K562 (cell line): Measurements from ENCODE around the gene PSMC6. TPM values are rescaled to one million over a fixed set of nuclear protein-coding genes. Genes with fewer than 3 reads are reported as not detected.

ENCODE experiments used
- CHD1 ChIP-seq: fragments of 200-600 bp; sonication (generic); IDR thresholded peaks from one replicate; pipeline ENCODE4 v1.6.1; 2012; ENCODE audit warnings: mild to moderate bottlenecking, moderate library complexity, low read length, inconsistent platforms
- ETV6 ChIP-seq, 3 experiments: fragments of 150-350 bp in 1 of 3; sonication (generic) in 1 of 3; formaldehyde crosslinking in 1 of 3; IDR thresholded peaks; 2 replicates each; pipeline versions ENCODE4 v1.6.1 to v1.8.0; 2014 to 2022; ENCODE audit warnings: borderline replicate concordance in 2 of 3, low read depth in 2 of 3, antibody characterized with exemption in 1 of 3, low read length in 1 of 3, mild to moderate bottlenecking in 1 of 3, missing genetic modification reagents in 1 of 3
- GABPA ChIP-seq: fragments of 200-800 bp; sonication (Bioruptor generic); conservative IDR thresholded peaks from 2 replicates; pipeline ENCODE4 v1.6.1; 2016; ENCODE audit warnings: low read depth, missing genetic modification characterization, missing compliant biosample characterization
- MBD2 ChIP-seq: sonication (generic); IDR thresholded peaks from 2 replicates; pipeline ENCODE4 v1.6.1; 2016; ENCODE audit warnings: low read depth, borderline replicate concordance
- NCOA2 ChIP-seq, 2 experiments: fragments of 450-650 bp; IDR thresholded peaks; 2 replicates each; pipeline ENCODE4 v1.6.1; 2018; ENCODE audit warnings: mild to moderate bottlenecking in 2 of 2, moderate library complexity in 1 of 2; ENCODE audit not compliant: partially characterized antibody in 2 of 2
- NCOA6 ChIP-seq: fragments of 450-650 bp; IDR thresholded peaks from 2 replicates; pipeline ENCODE4 v1.6.1; 2017; ENCODE audit warnings: mild to moderate bottlenecking
- NR2F6 ChIP-seq: fragments of 450-650 bp; formaldehyde crosslinking; IDR thresholded peaks from 2 replicates; pipeline ENCODE4 v1.4.0; 2020; ENCODE audit warnings: mild to moderate bottlenecking
- NUFIP1 ChIP-seq: fragments of 450-650 bp; IDR thresholded peaks from 2 replicates; pipeline ENCODE4 v1.6.1; 2018; ENCODE audit not compliant: partially characterized antibody
- ZFX ChIP-seq: sonication (generic); formaldehyde crosslinking; IDR thresholded peaks from 2 replicates; pipeline ENCODE4 v1.8.0; 2022; ENCODE audit warnings: mild to moderate bottlenecking, missing genetic modification reagents, moderate library complexity
- ZNF140 ChIP-seq: fragments of 250-450 bp; sonication (Bioruptor Pico); IDR thresholded peaks from 2 replicates; pipeline ENCODE4 v1.8.0; 2021; ENCODE audit warnings: moderate library complexity, mild to moderate bottlenecking, inconsistent platforms
- ZNF282 ChIP-seq: sonication (generic); formaldehyde crosslinking; IDR thresholded peaks from 2 replicates; pipeline ENCODE4 v1.8.1; 2023; ENCODE audit warnings: missing genetic modification reagents
- ZNF764 ChIP-seq: fragments of 250-450 bp; sonication (Bioruptor Pico); IDR thresholded peaks from 2 replicates; pipeline ENCODE4 v1.4.0; 2020; ENCODE audit warnings: low read depth, mild to moderate bottlenecking, moderate library complexity
- polyA plus RNA-seq, 8 experiments: library from polyadenylated mRNA; depleted of rRNA in 4 of 8; stranded (reverse) in 5 of 8; unstranded in 3 of 8; fragments of >200 nt; fragmentation: Nextera tagmentation in 2 of 8; fragmentation: Illumina TruSeq in 1 of 8; extraction: Ambion mirVana in 2 of 8; extraction: Trizol in 1 of 8; gene quantifications; 2 replicates each; pipeline versions ENCODE4 v1.2.1 to v1.2.3, GENCODE V29; 2011 to 2014; ENCODE audit warnings: inconsistent platforms in 1 of 8, missing spikeins in 1 of 8
- total RNA-seq, 7 experiments: library from RNA; depleted of rRNA in 6 of 7; stranded (reverse); fragments of >200 nt in 6 of 7; fragmentation: Illumina TruSeq in 2 of 7; extraction: Trizol in 2 of 7; gene quantifications; 2 replicates each; pipeline versions ENCODE4 v1.2.1 to v1.2.3, GENCODE V29; 2011 to 2021; ENCODE audit warnings: low replicate concordance in 1 of 7
- TF ChIP-seq, protein P1 (sequence below): IDR thresholded peaks from 2 replicates; pipeline ENCODE4 v1.6.1; 2011; ENCODE audit not compliant: insufficient read length; ENCODE audit errors: extremely low read depth
- TF ChIP-seq, protein P2 (sequence below): conservative IDR thresholded peaks from 2 replicates; pipeline ENCODE4 v1.6.1; 2011; ENCODE audit warnings: low read depth, mild to moderate bottlenecking, low read length; ENCODE audit not compliant: control insufficient read depth
- TF ChIP-seq, protein P3 (sequence below): fragments of 450-650 bp; formaldehyde crosslinking; IDR thresholded peaks from 2 replicates; pipeline ENCODE4 v1.4.0; 2020; ENCODE audit warnings: mild to moderate bottlenecking, mixed read lengths
- TF ChIP-seq, protein P4 (sequence below): sonication (generic); IDR thresholded peaks from 2 replicates; pipeline ENCODE4 v1.6.1; 2016
- TF ChIP-seq, protein P5 (sequence below): fragments of 450-650 bp; IDR thresholded peaks from 2 replicates; pipeline ENCODE4 v1.7.1; 2018; ENCODE audit warnings: mild to moderate bottlenecking, low read depth; ENCODE audit not compliant: partially characterized antibody

Gene PSMC6
- total and polyA plus RNA-seq, 9 of the 15 experiments (the other 6 are each of a cell fraction or from before 2014, with no cell fraction given), result 91.4 to 224 (median 182) TPM

DNA sequence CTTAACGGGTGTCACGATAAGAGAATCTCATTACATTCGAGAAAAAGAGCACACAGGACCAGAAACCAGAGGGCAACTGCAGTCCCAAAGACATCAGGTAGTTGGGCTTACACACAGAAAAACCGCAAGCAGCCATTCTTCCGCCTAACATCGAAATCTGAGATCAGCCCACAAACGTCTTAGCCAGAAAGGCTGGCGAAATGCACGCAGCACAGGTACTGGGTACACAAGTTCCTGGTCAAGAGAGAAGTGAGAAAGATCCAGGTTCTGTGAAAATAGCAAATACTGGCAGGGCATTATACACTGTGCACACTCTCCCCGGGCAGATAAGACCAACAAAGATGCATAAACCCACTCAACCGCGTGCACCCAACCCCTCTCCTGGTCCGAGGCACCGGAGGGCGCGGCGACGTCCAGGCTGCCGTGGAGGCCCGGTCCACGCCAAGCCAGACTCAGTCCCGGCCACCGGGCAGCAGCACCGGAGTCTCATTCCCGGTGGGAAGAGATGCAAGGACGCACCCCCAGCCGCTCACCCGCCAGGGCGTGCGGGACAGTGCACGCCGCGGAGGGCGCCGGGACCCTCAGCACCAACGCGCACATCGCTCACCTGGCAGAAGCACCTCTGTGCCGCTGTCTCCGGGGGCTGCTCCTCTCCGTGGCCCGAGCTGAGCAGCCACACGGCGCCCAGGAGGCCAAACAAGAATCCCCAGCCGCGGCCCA, 12.1 kb upstream of the PSMC6 start (continued):
- TF ChIP-seq, protein P1, sequence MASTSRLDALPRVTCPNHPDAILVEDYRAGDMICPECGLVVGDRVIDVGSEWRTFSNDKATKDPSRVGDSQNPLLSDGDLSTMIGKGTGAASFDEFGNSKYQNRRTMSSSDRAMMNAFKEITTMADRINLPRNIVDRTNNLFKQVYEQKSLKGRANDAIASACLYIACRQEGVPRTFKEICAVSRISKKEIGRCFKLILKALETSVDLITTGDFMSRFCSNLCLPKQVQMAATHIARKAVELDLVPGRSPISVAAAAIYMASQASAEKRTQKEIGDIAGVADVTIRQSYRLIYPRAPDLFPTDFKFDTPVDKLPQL, result no peak
- no peak for TF ChIP-seq ZNF282 (CRISPR knock-in tag)
- no peak for TF ChIP-seq MBD2
- TF ChIP-seq, protein P2, sequence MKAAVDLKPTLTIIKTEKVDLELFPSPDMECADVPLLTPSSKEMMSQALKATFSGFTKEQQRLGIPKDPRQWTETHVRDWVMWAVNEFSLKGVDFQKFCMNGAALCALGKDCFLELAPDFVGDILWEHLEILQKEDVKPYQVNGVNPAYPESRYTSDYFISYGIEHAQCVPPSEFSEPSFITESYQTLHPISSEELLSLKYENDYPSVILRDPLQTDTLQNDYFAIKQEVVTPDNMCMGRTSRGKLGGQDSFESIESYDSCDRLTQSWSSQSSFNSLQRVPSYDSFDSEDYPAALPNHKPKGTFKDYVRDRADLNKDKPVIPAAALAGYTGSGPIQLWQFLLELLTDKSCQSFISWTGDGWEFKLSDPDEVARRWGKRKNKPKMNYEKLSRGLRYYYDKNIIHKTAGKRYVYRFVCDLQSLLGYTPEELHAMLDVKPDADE, result 0 out of 2 replicates have a peak, but pooled peaks have one; percentile 50
- no peak for TF ChIP-seq NUFIP1
- TF ChIP-seq, protein P3, sequence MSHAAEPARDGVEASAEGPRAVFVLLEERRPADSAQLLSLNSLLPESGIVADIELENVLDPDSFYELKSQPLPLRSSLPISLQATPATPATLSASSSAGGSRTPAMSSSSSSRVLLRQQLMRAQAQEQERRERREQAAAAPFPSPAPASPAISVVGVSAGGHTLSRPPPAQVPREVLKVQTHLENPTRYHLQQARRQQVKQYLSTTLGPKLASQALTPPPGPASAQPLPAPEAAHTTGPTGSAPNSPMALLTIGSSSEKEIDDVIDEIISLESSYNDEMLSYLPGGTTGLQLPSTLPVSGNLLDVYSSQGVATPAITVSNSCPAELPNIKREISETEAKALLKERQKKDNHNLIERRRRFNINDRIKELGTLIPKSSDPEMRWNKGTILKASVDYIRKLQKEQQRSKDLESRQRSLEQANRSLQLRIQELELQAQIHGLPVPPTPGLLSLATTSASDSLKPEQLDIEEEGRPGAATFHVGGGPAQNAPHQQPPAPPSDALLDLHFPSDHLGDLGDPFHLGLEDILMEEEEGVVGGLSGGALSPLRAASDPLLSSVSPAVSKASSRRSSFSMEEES (CRISPR knock-in tag), result no peak
- TF ChIP-seq GABPA (tag), result no peak
- TF ChIP-seq ZNF764 (CRISPR knock-in tag), result no peak
- TF ChIP-seq NCOA2 (IDR thresholded peaks at IDR 0.05; ENCODE audit: partially characterized antibody in 2 of 2), result no peak
- TF ChIP-seq ETV6 (IDR thresholded peaks at IDR 0.05; ENCODE audit: borderline replicate concordance in 1 of 2, low read depth in 2 of 2, low read length in 1 of 2), result no peak
- no peak for TF ChIP-seq ETV6 (CRISPR knock-in tag; IDR thresholded peaks at IDR 0.05; ENCODE audit: borderline replicate concordance)
- no peak for TF ChIP-seq ZNF140
- peak; percentile 89 for TF ChIP-seq CHD1
- peak; percentile 91; the same call in 1 of the 2 replicates for TF ChIP-seq ZFX (CRISPR knock-in tag)
- TF ChIP-seq, protein P4, sequence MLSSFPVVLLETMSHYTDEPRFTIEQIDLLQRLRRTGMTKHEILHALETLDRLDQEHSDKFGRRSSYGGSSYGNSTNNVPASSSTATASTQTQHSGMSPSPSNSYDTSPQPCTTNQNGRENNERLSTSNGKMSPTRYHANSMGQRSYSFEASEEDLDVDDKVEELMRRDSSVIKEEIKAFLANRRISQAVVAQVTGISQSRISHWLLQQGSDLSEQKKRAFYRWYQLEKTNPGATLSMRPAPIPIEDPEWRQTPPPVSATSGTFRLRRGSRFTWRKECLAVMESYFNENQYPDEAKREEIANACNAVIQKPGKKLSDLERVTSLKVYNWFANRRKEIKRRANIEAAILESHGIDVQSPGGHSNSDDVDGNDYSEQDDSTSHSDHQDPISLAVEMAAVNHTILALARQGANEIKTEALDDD, result no peak
- TF ChIP-seq, protein P5, sequence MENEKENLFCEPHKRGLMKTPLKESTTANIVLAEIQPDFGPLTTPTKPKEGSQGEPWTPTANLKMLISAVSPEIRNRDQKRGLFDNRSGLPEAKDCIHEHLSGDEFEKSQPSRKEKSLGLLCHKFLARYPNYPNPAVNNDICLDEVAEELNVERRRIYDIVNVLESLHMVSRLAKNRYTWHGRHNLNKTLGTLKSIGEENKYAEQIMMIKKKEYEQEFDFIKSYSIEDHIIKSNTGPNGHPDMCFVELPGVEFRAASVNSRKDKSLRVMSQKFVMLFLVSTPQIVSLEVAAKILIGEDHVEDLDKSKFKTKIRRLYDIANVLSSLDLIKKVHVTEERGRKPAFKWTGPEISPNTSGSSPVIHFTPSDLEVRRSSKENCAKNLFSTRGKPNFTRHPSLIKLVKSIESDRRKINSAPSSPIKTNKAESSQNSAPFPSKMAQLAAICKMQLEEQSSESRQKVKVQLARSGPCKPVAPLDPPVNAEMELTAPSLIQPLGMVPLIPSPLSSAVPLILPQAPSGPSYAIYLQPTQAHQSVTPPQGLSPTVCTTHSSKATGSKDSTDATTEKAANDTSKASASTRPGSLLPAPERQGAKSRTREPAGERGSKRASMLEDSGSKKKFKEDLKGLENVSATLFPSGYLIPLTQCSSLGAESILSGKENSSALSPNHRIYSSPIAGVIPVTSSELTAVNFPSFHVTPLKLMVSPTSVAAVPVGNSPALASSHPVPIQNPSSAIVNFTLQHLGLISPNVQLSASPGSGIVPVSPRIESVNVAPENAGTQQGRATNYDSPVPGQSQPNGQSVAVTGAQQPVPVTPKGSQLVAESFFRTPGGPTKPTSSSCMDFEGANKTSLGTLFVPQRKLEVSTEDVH, result no peak
- TF ChIP-seq NCOA6, result no peak
- TF ChIP-seq NR2F6 (CRISPR knock-in tag), result no peak
